Body of pancreas (tissue), 4 donors: ENCODE measurements around the gene HPSE2. TPM values are rescaled to one million over a fixed set of nuclear protein-coding genes. Genes with fewer than 3 reads are reported as not detected.

Source experiments
- ATAC-seq: fragments of 150-250 bp; one replicate; pipeline ENCODE4 v1.9.1; 2016
- DNase-seq, 4 donors: peaks; one replicate each; pipeline ENCODE4 v3.0.0-alpha.2; 2019
- H3K27ac ChIP-seq, 4 donors: fragments of 200-600 bp; sonication (generic); 1 replicate in 3 of 4; 2 replicates in 1 of 4; pipeline versions ENCODE4 v1.5.1 to v1.6.1; 2016 to 2019; ENCODE audit warnings: mild to moderate bottlenecking in 1 of 4, mixed read lengths in 1 of 4, moderate library complexity in 1 of 4
- H3K27me3 ChIP-seq, 2 donors: fragments of 200-600 bp; sonication (generic); one replicate each; pipeline ENCODE4 v1.6.0; 2016; ENCODE audit warnings: mild to moderate bottlenecking in 1 of 2
- H3K36me3 ChIP-seq, 2 donors: fragments of 200-600 bp; sonication (generic); replicated peaks in 1 of 2; 2 replicates each; pipeline ENCODE4 v1.5.1; 2016; ENCODE audit warnings: low read depth in 2 of 2; ENCODE audit not compliant: insufficient read depth in 1 of 2
- H3K4me1 ChIP-seq: fragments of 200-600 bp; sonication (generic); one replicate; pipeline ENCODE4 v1.6.0; 2016
- H3K4me3 ChIP-seq, 2 donors: fragments of 200-600 bp; sonication (generic); 1 replicate in 1 of 2; 2 replicates in 1 of 2; pipeline ENCODE4 v1.5.1; 2016 to 2019
- H3K9me3 ChIP-seq, 3 donors: fragments of 200-600 bp; sonication (generic); 1 replicate in 2 of 3; 2 replicates in 1 of 3; pipeline ENCODE4 v1.5.1; 2016
- POLR2A ChIP-seq, 3 donors: fragments of 450-650 bp; IDR thresholded peaks; one replicate each; pipeline ENCODE4 v1.6.1; 2016; ENCODE audit warnings: antibody characterized with exemption in 3 of 3, mild to moderate bottlenecking in 2 of 3
- WGBS, 2 donors: methylation state at CpG; one replicate each; pipeline ENCODE4 v1.1.5; 2017; 5-methylcytosine and 5-hydroxymethylcytosine counted together
- intact Hi-C: fragments of 100-400 bp; cut with DNase I; formaldehyde crosslinking; loops from one replicate; pipeline ENCODE4 v1.15.1; 2023
- total RNA-seq, 2 donors: library from RNA; depleted of rRNA; stranded (reverse); fragments of >200 nt; gene quantifications; one replicate each; pipeline ENCODE4 v1.1.0, GENCODE V29; 2016
- TF ChIP-seq, protein P1 (sequence below), 7 experiments: fragments of 450-650 bp in 4 of 7; fragments of 200-600 bp in 3 of 7; sonication (generic) in 3 of 7; IDR thresholded peaks; one replicate each; pipeline ENCODE4 v1.5.1; 2016 to 2019; ENCODE audit warnings: antibody characterized with exemption in 7 of 7

The HPSE2 gene
- total RNA-seq, 2 donors from 2014 or later: not detected

GRCh38 chr10:98489561-98490481 is 745.8 kb downstream of the HPSE2 start:
- ATAC-seq: no peak
- no peaks in the 10 kb centered on the region for H3K36me3 ChIP-seq
- H3K4me3 ChIP-seq: no peak overlapping the region
- H3K4me1 ChIP-seq: no peaks in the 10 kb centered on the region
- WGBS, 2 donors: 67 to 69% methylated on average over 10 to 13 of the region's 13 CpGs
- no peak for DNase-seq
- no peaks in the 10 kb centered on the region for H3K9me3 ChIP-seq
- intact Hi-C loops: no loop called here
- no peak overlapping the region for H3K27ac ChIP-seq
- no peak for TF ChIP-seq POLR2A (IDR thresholded peaks at IDR 0.05)
- TF ChIP-seq, protein P1, sequence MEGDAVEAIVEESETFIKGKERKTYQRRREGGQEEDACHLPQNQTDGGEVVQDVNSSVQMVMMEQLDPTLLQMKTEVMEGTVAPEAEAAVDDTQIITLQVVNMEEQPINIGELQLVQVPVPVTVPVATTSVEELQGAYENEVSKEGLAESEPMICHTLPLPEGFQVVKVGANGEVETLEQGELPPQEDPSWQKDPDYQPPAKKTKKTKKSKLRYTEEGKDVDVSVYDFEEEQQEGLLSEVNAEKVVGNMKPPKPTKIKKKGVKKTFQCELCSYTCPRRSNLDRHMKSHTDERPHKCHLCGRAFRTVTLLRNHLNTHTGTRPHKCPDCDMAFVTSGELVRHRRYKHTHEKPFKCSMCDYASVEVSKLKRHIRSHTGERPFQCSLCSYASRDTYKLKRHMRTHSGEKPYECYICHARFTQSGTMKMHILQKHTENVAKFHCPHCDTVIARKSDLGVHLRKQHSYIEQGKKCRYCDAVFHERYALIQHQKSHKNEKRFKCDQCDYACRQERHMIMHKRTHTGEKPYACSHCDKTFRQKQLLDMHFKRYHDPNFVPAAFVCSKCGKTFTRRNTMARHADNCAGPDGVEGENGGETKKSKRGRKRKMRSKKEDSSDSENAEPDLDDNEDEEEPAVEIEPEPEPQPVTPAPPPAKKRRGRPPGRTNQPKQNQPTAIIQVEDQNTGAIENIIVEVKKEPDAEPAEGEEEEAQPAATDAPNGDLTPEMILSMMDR (IDR thresholded peaks at IDR 0.05): no peak
- no peaks in the 10 kb centered on the region for H3K27me3 ChIP-seq

GRCh38 chr10:98488669-98489430 is 746.8 kb downstream of the HPSE2 start:
- no peaks in the 10 kb centered on the region for H3K27me3 ChIP-seq
- ATAC-seq (peak; percentile 35), DNase-seq (peak in 2 of 4 donors; percentile 5 to 13)
- no peak overlapping the region for H3K27ac ChIP-seq
- 68 to 82% methylated on average over 1 of the region's 1 CpG for WGBS, 2 donors
- TF ChIP-seq, protein P1 (IDR thresholded peaks at IDR 0.05): no peak
- TF ChIP-seq POLR2A (IDR thresholded peaks at IDR 0.05): no peak
- H3K36me3 ChIP-seq: no peaks in the 10 kb centered on the region
- no peaks in the 10 kb centered on the region for H3K4me1 ChIP-seq
- H3K9me3 ChIP-seq: no peaks in the 10 kb centered on the region
- no peak overlapping the region for H3K4me3 ChIP-seq
- intact Hi-C loops: no loop called here

DNA sequence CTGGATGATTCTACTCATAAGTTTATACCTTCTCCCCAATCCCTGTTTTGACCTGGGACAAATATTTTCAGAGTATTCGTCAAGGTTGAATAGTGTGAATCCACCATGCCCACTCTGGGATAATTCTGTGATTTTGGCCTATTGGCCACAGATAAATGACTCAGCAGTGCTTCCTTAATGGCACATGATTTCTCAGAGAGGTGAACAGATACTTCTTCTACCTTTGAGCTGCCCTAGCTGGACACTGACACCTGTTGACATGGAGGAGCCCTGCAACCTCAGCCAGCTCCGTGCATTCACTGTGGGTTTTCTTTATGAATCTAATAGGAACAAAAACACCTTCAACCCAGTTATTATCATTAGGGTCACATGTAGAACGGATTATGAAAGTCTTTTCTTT is 748.0 kb downstream of the HPSE2 start:
- DNase-seq (no peak), ATAC-seq (no peak)
- TF ChIP-seq, protein P1 (IDR thresholded peaks at IDR 0.05): no peak
- no peak for TF ChIP-seq POLR2A (IDR thresholded peaks at IDR 0.05)
- Histone ChIP-seq H3K9me3 (no peaks in the 10 kb centered on the region), H3K4me3 (no peak overlapping the region), H3K4me1 (no peaks in the 10 kb centered on the region), H3K36me3 (no peaks in the 10 kb centered on the region), H3K27me3 (no peaks in the 10 kb centered on the region), H3K27ac (no peak overlapping the region)
- intact Hi-C loops: no loop called here
- 68 to 72% methylated on average over 3 of the region's 3 CpGs for WGBS, 2 donors

DNA sequence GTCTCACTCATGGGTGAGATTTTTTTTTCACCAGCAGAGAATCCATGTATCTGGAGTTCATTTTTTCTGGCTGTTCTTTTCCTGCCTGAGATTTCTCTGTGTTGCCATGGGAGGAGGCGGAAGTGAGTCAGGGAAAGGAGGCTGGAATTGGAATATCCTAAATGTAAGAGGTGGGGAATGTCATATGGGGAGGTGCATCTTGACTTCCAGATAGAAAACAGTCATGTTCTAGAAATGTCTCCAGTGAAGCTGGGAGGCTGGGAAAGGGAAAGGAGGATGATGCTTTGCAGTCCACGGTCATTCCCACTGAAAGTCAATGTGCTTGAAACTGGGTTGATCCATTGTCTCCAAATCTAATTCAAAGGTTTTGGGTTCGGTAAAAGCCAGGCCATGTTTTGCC is 749.2 kb downstream of the HPSE2 start:
- Histone ChIP-seq H3K4me3 (no peak overlapping the region), H3K27me3 (no peaks in the 10 kb centered on the region), H3K4me1 (no peaks in the 10 kb centered on the region), H3K36me3 (no peaks in the 10 kb centered on the region), H3K9me3 (no peaks in the 10 kb centered on the region), H3K27ac (no peak overlapping the region)
- ATAC-seq (no peak), DNase-seq (no peak)
- intact Hi-C loops: no loop called here
- 84 to 85% methylated on average over 3 of the region's 3 CpGs for WGBS, 2 donors
- no peak for TF ChIP-seq POLR2A (IDR thresholded peaks at IDR 0.05)
- TF ChIP-seq, protein P1 (IDR thresholded peaks at IDR 0.05): no peak
